Panc1 (cell line): ENCODE results near the gene FTO. TPM values are rescaled to one million over a fixed set of nuclear protein-coding genes. Genes with fewer than 3 reads are reported as not detected.

Experiments used
- ATAC-seq: fragments of 200-7000 bp; cut with Tn5 transposase; 2 replicates; pipeline ENCODE4 v1.9.1; 2020; ENCODE audit warnings: mild to moderate bottlenecking, moderate library complexity
- BruUV-seq: library from RNA; stranded (reverse); fragments of 400-500 nt; replicated peaks from 2 replicates; lab custom pipeline; 2021; lab: Mats Ljungman, UMichigan
- CTCF ChIA-PET: fragments of 300-600 bp; sonication (Branson Sonifier 250); formaldehyde crosslinking; loops from one replicate; lab custom pipeline; 2022; ENCODE audit warnings: antibody characterized with exemption; lab: Charles Lee
- POLR2A ChIA-PET: fragments of 300-600 bp; sonication (Branson Sonifier 250); formaldehyde crosslinking; loops from one replicate; lab custom pipeline; 2022; ENCODE audit warnings: antibody characterized with exemption; lab: Charles Lee
- DNase-seq: peaks from one replicate; pipeline ENCODE4 v3.0.0-alpha.2; 2010; ENCODE audit warnings: low read depth, low spot score
- H3K27ac ChIP-seq: 2 replicates; pipeline ENCODE4 v1.5.1; 2011; ENCODE audit warnings: mild to moderate bottlenecking, low read length, inconsistent platforms
- H3K27me3 ChIP-seq: fragments of 200-500 bp; sonication (Bioruptor generic); 2 replicates; pipeline ENCODE4 v1.6.0; 2014; ENCODE audit warnings: low read length, inconsistent platforms; ENCODE audit not compliant: control insufficient read depth, insufficient read depth
- H3K36me3 ChIP-seq: fragments of 200-500 bp; sonication (Bioruptor generic); 2 replicates; pipeline ENCODE4 v1.5.1; 2014; ENCODE audit warnings: inconsistent platforms, mild to moderate bottlenecking, low read length, moderate library complexity; ENCODE audit not compliant: control insufficient read depth, insufficient read depth
- H3K4me1 ChIP-seq: 2 replicates; pipeline ENCODE4 v1.5.1; 2011; ENCODE audit warnings: inconsistent platforms, mild to moderate bottlenecking, low read length, moderate library complexity; ENCODE audit not compliant: control insufficient read depth, insufficient read depth
- H3K4me3 ChIP-seq, 2 experiments: 2 replicates each; pipeline ENCODE4 v1.5.1; 2011 to 2012; ENCODE audit warnings: low read depth in 2 of 2, low read length in 2 of 2, mild to moderate bottlenecking in 2 of 2, inconsistent platforms in 1 of 2, moderate library complexity in 1 of 2
- H3K9me3 ChIP-seq: fragments of 200-500 bp; sonication (Bioruptor generic); 2 replicates; pipeline ENCODE4 v1.5.1; 2014; ENCODE audit warnings: low read depth, mild to moderate bottlenecking, inconsistent platforms, low read length, moderate library complexity; ENCODE audit not compliant: control insufficient read depth, insufficient read depth
- CTCF ChIP-seq: fragments of 450-650 bp; IDR thresholded peaks from 2 replicates; pipeline ENCODE4 v1.5.1; 2017; ENCODE audit warnings: mild to moderate bottlenecking
- POLR2AphosphoS5 ChIP-seq: IDR thresholded peaks from 2 replicates; pipeline ENCODE4 v1.6.1; 2012; ENCODE audit warnings: mild to moderate bottlenecking, low read depth, low read length, moderate library complexity
- REST ChIP-seq, 2 experiments: IDR thresholded peaks; 2 replicates each; pipeline ENCODE4 v1.6.1; 2011 to 2012; ENCODE audit warnings: low read depth in 2 of 2, control low read depth in 1 of 2, low read length in 1 of 2, mild to moderate bottlenecking in 1 of 2, moderate library complexity in 1 of 2; ENCODE audit not compliant: insufficient read depth in 1 of 2
- SIN3A ChIP-seq: IDR thresholded peaks from 2 replicates; pipeline ENCODE4 v1.6.1; 2012; ENCODE audit warnings: low read depth, mild to moderate bottlenecking, low read length, moderate library complexity, borderline replicate concordance; ENCODE audit not compliant: insufficient read depth
- TCF7L2 ChIP-seq: IDR thresholded peaks from 2 replicates; pipeline ENCODE4 v1.6.1; 2011; ENCODE audit warnings: mild to moderate bottlenecking, low read depth, low read length, inconsistent platforms
- in situ Hi-C: cut with HindIII; loops from 2 replicates; pipeline ENCODE4 v1.10.0; 2016; ENCODE audit warnings: low sequenced_read_pairs, low pct_unique_long_range_greater_than_20kb
- intact Hi-C: fragments of 100-400 bp; cut with micrococcal nuclease; formaldehyde crosslinking; loops from one replicate; pipeline ENCODE4 v1.10.0; 2022; ENCODE audit not compliant: unreplicated experiment
- total RNA-seq: library from RNA; stranded (reverse); gene quantifications from one replicate; pipeline ENCODE4 v1.2.1, GENCODE V29; 2021; ENCODE audit not compliant: unreplicated experiment

The FTO gene
- total RNA-seq, 1 experiment from 2014 or later, result 38.2 TPM

GRCh38 chr16:53953336-53953735, 249.4 kb downstream of the FTO start:
- in situ Hi-C loops, result no loop called here

GRCh38 chr16:53955221-53955875, 251.4 kb downstream of the FTO start:
- ChIA-PET POLR2A (no interaction called here), CTCF (no interaction called here)
- Histone ChIP-seq H3K27me3 (no peaks in the 10 kb centered on the region), H3K36me3 (no peaks in the 10 kb centered on the region), H3K4me3 (no peak overlapping the region), H3K27ac (no peak overlapping the region), H3K4me1 (no peaks in the 10 kb centered on the region; the same call in 1 of the 2 replicates), H3K9me3 (no peaks in the 10 kb centered on the region)
- no peak for TF ChIP-seq POLR2AphosphoS5
- TF ChIP-seq CTCF, result no peak
- no peak for TF ChIP-seq SIN3A
- no peak for TF ChIP-seq TCF7L2
- no peak for TF ChIP-seq REST (IDR thresholded peaks at IDR 0.05; ENCODE audit: insufficient read depth in 1 of 2, low read depth in 2 of 2, low read length in 1 of 2)
- no TSS peak for BruUV-seq
- DNase-seq (no peak), ATAC-seq (no peak)
- intact Hi-C loops, result no loop called here
- in situ Hi-C loops, result no loop called here

More at GRCh38 chr16:53953336-53953735, 249.4 kb downstream of the FTO start:
- TF ChIP-seq SIN3A (no peak), REST (IDR thresholded peaks at IDR 0.05; ENCODE audit: insufficient read depth in 1 of 2, low read depth in 2 of 2, low read length in 1 of 2) (no peak), CTCF (no peak), POLR2AphosphoS5 (no peak), TCF7L2 (no peak)
- H3K4me1 ChIP-seq, result no peaks in the 10 kb centered on the region; the same call in 1 of the 2 replicates
- ChIA-PET CTCF (no interaction called here), POLR2A (no interaction called here)
- ATAC-seq (no peak), DNase-seq (no peak)
- no TSS peak for BruUV-seq
- H3K9me3 ChIP-seq, result no peaks in the 10 kb centered on the region
- H3K27me3 ChIP-seq, result no peaks in the 10 kb centered on the region
- H3K4me3 ChIP-seq, result no peak overlapping the region
- intact Hi-C loops, result no loop called here
- H3K36me3 ChIP-seq, result no peaks in the 10 kb centered on the region
- H3K27ac ChIP-seq, result no peak overlapping the region
